ENCODE data around the gene EGR1. TPM values are rescaled to one million over a fixed set of nuclear protein-coding genes. Genes with fewer than 3 reads are reported as not detected.

EGR1 gene
- 23.9 TPM for polyA plus RNA-seq (2012; ENCODE audit: missing spikeins)

GRCh38 chr5:138465261-138466124 is at the start of gene EGR1:
TSS of gene EGR1 (plus strand) at chr5:138465479. CDS start at chr5:138465762, 283 bp downstream.
- peak; percentile 44 for FAIRE-seq
- DNase-seq (ENCODE audit: insufficient read length) = peak; percentile 86
- TF ChIP-seq TAF1 (IDR thresholded peaks at IDR 0.05; ENCODE audit: borderline replicate concordance, low read depth, low read length) (no peak), POLR2AphosphoS5 (IDR thresholded peaks at IDR 0.05; ENCODE audit: low read depth, low read length) (peak; percentile 94), POLR2A (IDR thresholded peaks at IDR 0.05; ENCODE audit: low read depth, low read length) (peak; percentile 96)

GRCh38 chr5:138418444-138418843 is 46.8 kb upstream of the EGR1 start:
- no peak for TF ChIP-seq POLR2A (IDR thresholded peaks at IDR 0.05; ENCODE audit: low read depth, low read length)
- TF ChIP-seq TAF1 (IDR thresholded peaks at IDR 0.05; ENCODE audit: borderline replicate concordance, low read depth, low read length) = no peak
- no peak for TF ChIP-seq POLR2AphosphoS5 (IDR thresholded peaks at IDR 0.05; ENCODE audit: low read depth, low read length)
- no peak for FAIRE-seq
- DNase-seq (ENCODE audit: insufficient read length) = no peak

GRCh38 chr5:138425079-138425478 is 40.2 kb upstream of the EGR1 start:
- DNase-seq (ENCODE audit: insufficient read length) = no peak
- TF ChIP-seq POLR2A (IDR thresholded peaks at IDR 0.05; ENCODE audit: low read depth, low read length) (no peak), POLR2AphosphoS5 (IDR thresholded peaks at IDR 0.05; ENCODE audit: low read depth, low read length) (no peak), TAF1 (IDR thresholded peaks at IDR 0.05; ENCODE audit: borderline replicate concordance, low read depth, low read length) (no peak)
- no peak for FAIRE-seq

GRCh38 chr5:138435943-138436342 is 29.3 kb upstream of the EGR1 start:
- DNase-seq (ENCODE audit: insufficient read length) = no peak
- TF ChIP-seq POLR2AphosphoS5 (IDR thresholded peaks at IDR 0.05; ENCODE audit: low read depth, low read length) (no peak), TAF1 (IDR thresholded peaks at IDR 0.05; ENCODE audit: borderline replicate concordance, low read depth, low read length) (no peak), POLR2A (IDR thresholded peaks at IDR 0.05; ENCODE audit: low read depth, low read length) (no peak)
- no peak for FAIRE-seq

GRCh38 chr5:138438003-138438723 is 27.1 kb upstream of the EGR1 start:
- 0 out of 2 replicates have a peak, but pooled peaks have one; percentile 29 for TF ChIP-seq POLR2AphosphoS5 (IDR thresholded peaks at IDR 0.05; ENCODE audit: low read depth, low read length)
- TF ChIP-seq TAF1 (IDR thresholded peaks at IDR 0.05; ENCODE audit: borderline replicate concordance, low read depth, low read length) = no peak
- TF ChIP-seq POLR2A (IDR thresholded peaks at IDR 0.05; ENCODE audit: low read depth, low read length) = no peak
- FAIRE-seq (no peak), DNase-seq (ENCODE audit: insufficient read length) (no peak)

GRCh38 chr5:138438724-138439476 is 26.4 kb upstream of the EGR1 start, which contains the start of gene REEP2:
TSS of gene REEP2 (plus strand) at chr5:138439057. CDS start at chr5:138439209, 152 bp downstream.
- no peak for TF ChIP-seq POLR2AphosphoS5 (IDR thresholded peaks at IDR 0.05; ENCODE audit: low read depth, low read length)
- TF ChIP-seq TAF1 (IDR thresholded peaks at IDR 0.05; ENCODE audit: borderline replicate concordance, low read depth, low read length) = no peak
- no peak for TF ChIP-seq POLR2A (IDR thresholded peaks at IDR 0.05; ENCODE audit: low read depth, low read length)
- FAIRE-seq = peak; percentile 74
- peak; percentile 78 for DNase-seq (ENCODE audit: insufficient read length)

- TF ChIP-seq POLR2A (IDR thresholded peaks at IDR 0.05; ENCODE audit: low read depth, low read length) = no peak
- no peak for TF ChIP-seq POLR2AphosphoS5 (IDR thresholded peaks at IDR 0.05; ENCODE audit: low read depth, low read length)
- TF ChIP-seq TAF1 (IDR thresholded peaks at IDR 0.05; ENCODE audit: borderline replicate concordance, low read depth, low read length) = no peak
- FAIRE-seq (no peak), DNase-seq (ENCODE audit: insufficient read length) (peak; percentile 40)
Measured at GRCh38 chr5:138439477-138440158, 25.7 kb upstream of the EGR1 start.

- no peak for FAIRE-seq
- TF ChIP-seq POLR2A (IDR thresholded peaks at IDR 0.05; ENCODE audit: low read depth, low read length) (no peak), POLR2AphosphoS5 (IDR thresholded peaks at IDR 0.05; ENCODE audit: low read depth, low read length) (no peak), TAF1 (IDR thresholded peaks at IDR 0.05; ENCODE audit: borderline replicate concordance, low read depth, low read length) (no peak)
- no peak for DNase-seq (ENCODE audit: insufficient read length)
Measured at GRCh38 chr5:138440159-138441073, 24.9 kb upstream of the EGR1 start.

- DNase-seq (ENCODE audit: insufficient read length) = no peak
- no peak for FAIRE-seq
- TF ChIP-seq TAF1 (IDR thresholded peaks at IDR 0.05; ENCODE audit: borderline replicate concordance, low read depth, low read length) = no peak
- TF ChIP-seq POLR2A (IDR thresholded peaks at IDR 0.05; ENCODE audit: low read depth, low read length) = no peak
- no peak for TF ChIP-seq POLR2AphosphoS5 (IDR thresholded peaks at IDR 0.05; ENCODE audit: low read depth, low read length)
Measured at GRCh38 chr5:138441221-138441620, 24.1 kb upstream of the EGR1 start.

Data from GM12892 (cell line).